Suprapubic skin (tissue), 4 donors: ENCODE data around the gene ZIC5. TPM values are rescaled to one million over a fixed set of nuclear protein-coding genes. Genes with fewer than 3 reads are reported as not detected.
"Not testable (repeated sequence)": the region's sequence is repeated elsewhere in the genome, so short reads cannot be mapped to it uniquely, and the experiment has no call there.

Experiments used
- DNase-seq, 2 donors: peaks; one replicate each; pipeline ENCODE4 v3.0.0-alpha.2; 2019; ENCODE audit warnings: low spot score in 2 of 2
- H3K27ac ChIP-seq: fragments of 200-600 bp; sonication (generic); one replicate; pipeline ENCODE4 v1.5.1; 2019
- H3K27me3 ChIP-seq: fragments of 200-600 bp; sonication (generic); one replicate; pipeline ENCODE4 v1.5.1; 2019
- H3K36me3 ChIP-seq: fragments of 200-600 bp; sonication (generic); one replicate; pipeline ENCODE4 v1.5.1; 2019
- H3K4me1 ChIP-seq: fragments of 200-600 bp; sonication (generic); one replicate; pipeline ENCODE4 v1.5.1; 2019
- H3K4me3 ChIP-seq: fragments of 200-600 bp; sonication (generic); one replicate; pipeline ENCODE4 v1.5.1; 2019; ENCODE audit warnings: mild to moderate bottlenecking
- H3K9me3 ChIP-seq: fragments of 200-600 bp; sonication (generic); one replicate; pipeline ENCODE4 v1.5.1; 2019
- CTCF ChIP-seq, 2 donors: fragments of 200-600 bp in 1 of 2; fragments of 450-650 bp in 1 of 2; sonication (generic) in 1 of 2; IDR thresholded peaks; one replicate each; pipeline ENCODE4 v1.5.1; 2016 to 2019; ENCODE audit warnings: antibody characterized with exemption in 2 of 2, mild to moderate bottlenecking in 1 of 2, moderate library complexity in 1 of 2
- EP300 ChIP-seq: sonication (generic); formaldehyde crosslinking; IDR thresholded peaks from one replicate; pipeline ENCODE4 v1.6.1; 2017; ENCODE audit warnings: antibody characterized with exemption
- POLR2A ChIP-seq, 2 donors: fragments of 450-650 bp; IDR thresholded peaks; one replicate each; pipeline ENCODE4 v1.6.1; 2017; ENCODE audit warnings: antibody characterized with exemption in 2 of 2, mild to moderate bottlenecking in 2 of 2, moderate library complexity in 2 of 2
- POLR2AphosphoS5 ChIP-seq, 3 donors: sonication (generic); formaldehyde crosslinking; IDR thresholded peaks; one replicate each; pipeline ENCODE4 v1.6.1; 2017; ENCODE audit warnings: antibody characterized with exemption in 3 of 3
- WGBS: methylation state at CpG from one replicate; pipeline ENCODE4 v1.1.5; 2018; 5-methylcytosine and 5-hydroxymethylcytosine counted together
- total RNA-seq, 4 donors: library from RNA; depleted of rRNA; stranded (reverse); fragments of >200 nt; gene quantifications; one replicate each; pipeline ENCODE4 v1.1.0, GENCODE V29; 2016

Gene ZIC5
- total RNA-seq, 4 donors from 2014 or later: not detected

- Histone ChIP-seq H3K9me3 (no peaks in the 10 kb centered on the region), H3K4me3 (no peak overlapping the region), H3K27me3 (peaks cover 94% of the 10 kb centered on the region), H3K27ac (no peak overlapping the region), H3K36me3 (no peaks in the 10 kb centered on the region), H3K4me1 (no peaks in the 10 kb centered on the region)
- DNase-seq: no peak
- TF ChIP-seq POLR2A (IDR thresholded peaks at IDR 0.05) (no peak), CTCF (IDR thresholded peaks at IDR 0.05) (no peak), POLR2AphosphoS5 (IDR thresholded peaks at IDR 0.05) (no peak), EP300 (no peak)
- WGBS: 53% methylated on average over 8 of the region's 8 CpGs
Observed at GRCh38 chr13:99949679-99950413, 21.7 kb downstream of the ZIC5 start.

GRCh38 chr13:99948907-99949678 lies 22.5 kb downstream of the ZIC5 start:
- 80% methylated on average over 10 of the region's 10 CpGs for WGBS
- DNase-seq: no peak
- Histone ChIP-seq H3K4me1 (no peaks in the 10 kb centered on the region), H3K27ac (no peak overlapping the region), H3K4me3 (no peak overlapping the region), H3K36me3 (no peaks in the 10 kb centered on the region), H3K9me3 (no peaks in the 10 kb centered on the region), H3K27me3 (peaks cover 95% of the 10 kb centered on the region)
- TF ChIP-seq POLR2AphosphoS5 (IDR thresholded peaks at IDR 0.05) (no peak), EP300 (no peak), CTCF (IDR thresholded peaks at IDR 0.05) (no peak), POLR2A (IDR thresholded peaks at IDR 0.05) (no peak)

- Histone ChIP-seq H3K9me3 (no peaks in the 10 kb centered on the region), H3K27me3 (peaks cover 99% of the 10 kb centered on the region), H3K36me3 (no peaks in the 10 kb centered on the region), H3K27ac (no peak overlapping the region), H3K4me1 (no peaks in the 10 kb centered on the region), H3K4me3 (no peak overlapping the region)
- WGBS: 71% methylated on average over 4 of the region's 4 CpGs
- DNase-seq: no peak
- TF ChIP-seq CTCF (IDR thresholded peaks at IDR 0.05) (no peak), EP300 (no peak), POLR2A (IDR thresholded peaks at IDR 0.05) (no peak), POLR2AphosphoS5 (IDR thresholded peaks at IDR 0.05) (no peak)
Observed at GRCh38 chr13:99948411-99948810, 23.2 kb downstream of the ZIC5 start.

GRCh38 chr13:99947666-99948065 lies 23.9 kb downstream of the ZIC5 start:
- H3K27ac ChIP-seq: no peak overlapping the region
- TF ChIP-seq CTCF (IDR thresholded peaks at IDR 0.05) (no peak), EP300 (no peak), POLR2A (IDR thresholded peaks at IDR 0.05) (no peak), POLR2AphosphoS5 (IDR thresholded peaks at IDR 0.05) (no peak)
- H3K27me3 ChIP-seq: peaks cover 97% of the 10 kb centered on the region
- 81% methylated on average over 2 of the region's 2 CpGs for WGBS
- H3K9me3 ChIP-seq: no peaks in the 10 kb centered on the region
- no peaks in the 10 kb centered on the region for H3K4me1 ChIP-seq
- H3K36me3 ChIP-seq: no peaks in the 10 kb centered on the region
- DNase-seq: no peak
- no peak overlapping the region for H3K4me3 ChIP-seq

- H3K27me3 ChIP-seq: peaks cover 96% of the 10 kb centered on the region
- 98% methylated on average over 2 of the region's 2 CpGs for WGBS
Observed at GRCh38 chr13:99945515-99945914, 26.1 kb downstream of the ZIC5 start.

More at GRCh38 chr13:99945515-99945914, 26.1 kb downstream of the ZIC5 start:
- not testable (repeated sequence) for H3K4me3 ChIP-seq, H3K27ac ChIP-seq, DNase-seq, H3K4me1 ChIP-seq, H3K9me3 ChIP-seq, H3K36me3 ChIP-seq
